RWPE2 (cell line): ENCODE results near the gene OSBPL10.

Experiments
- ATAC-seq: fragments of 200-7000 bp; cut with Tn5 transposase; 3 replicates; pipeline ENCODE4 v1.9.1; 2021; ENCODE audit warnings: low read depth
- DNase-seq: peaks from one replicate; pipeline ENCODE4 v3.0.0-alpha.2; 2020; ENCODE audit warnings: low spot score
- H3K27ac ChIP-seq: fragments of 450-650 bp; 2 replicates; pipeline ENCODE4 v1.5.1; 2017; ENCODE audit warnings: mild to moderate bottlenecking; ENCODE audit not compliant: poor library complexity, severe bottlenecking
- H3K27me3 ChIP-seq: fragments of 250-450 bp; sonication (Bioruptor Pico); 2 replicates; pipeline ENCODE4 v1.5.1; 2021; ENCODE audit warnings: mild to moderate bottlenecking, moderate library complexity; ENCODE audit not compliant: insufficient read depth, poor library complexity, severe bottlenecking
- H3K36me3 ChIP-seq: fragments of 250-450 bp; sonication (Bioruptor Pico); 2 replicates; pipeline ENCODE4 v1.5.1; 2020; ENCODE audit warnings: low read depth, mild to moderate bottlenecking, moderate library complexity
- H3K4me1 ChIP-seq: fragments of 250-450 bp; sonication (Bioruptor Pico); 2 replicates; pipeline ENCODE4 v1.5.1; 2021; ENCODE audit warnings: mild to moderate bottlenecking, moderate library complexity; ENCODE audit not compliant: insufficient read depth, poor library complexity, severe bottlenecking
- H3K4me3 ChIP-seq: fragments of 250-450 bp; sonication (Bioruptor Pico); 2 replicates; pipeline ENCODE4 v1.5.1; 2021; ENCODE audit warnings: mild to moderate bottlenecking, moderate library complexity; ENCODE audit not compliant: severe bottlenecking
- H3K9me3 ChIP-seq: fragments of 250-450 bp; sonication (Bioruptor Pico); 2 replicates; pipeline ENCODE4 v1.5.1; 2021; ENCODE audit warnings: mild to moderate bottlenecking, moderate library complexity; ENCODE audit not compliant: severe bottlenecking
- TF ChIP-seq, protein P1 (sequence below): fragments of 450-650 bp; IDR thresholded peaks from one replicate; pipeline ENCODE4 v1.5.1; 2017; ENCODE audit warnings: mild to moderate bottlenecking, moderate library complexity; ENCODE audit not compliant: poor library complexity, severe bottlenecking

The OSBPL10 gene

DNA sequence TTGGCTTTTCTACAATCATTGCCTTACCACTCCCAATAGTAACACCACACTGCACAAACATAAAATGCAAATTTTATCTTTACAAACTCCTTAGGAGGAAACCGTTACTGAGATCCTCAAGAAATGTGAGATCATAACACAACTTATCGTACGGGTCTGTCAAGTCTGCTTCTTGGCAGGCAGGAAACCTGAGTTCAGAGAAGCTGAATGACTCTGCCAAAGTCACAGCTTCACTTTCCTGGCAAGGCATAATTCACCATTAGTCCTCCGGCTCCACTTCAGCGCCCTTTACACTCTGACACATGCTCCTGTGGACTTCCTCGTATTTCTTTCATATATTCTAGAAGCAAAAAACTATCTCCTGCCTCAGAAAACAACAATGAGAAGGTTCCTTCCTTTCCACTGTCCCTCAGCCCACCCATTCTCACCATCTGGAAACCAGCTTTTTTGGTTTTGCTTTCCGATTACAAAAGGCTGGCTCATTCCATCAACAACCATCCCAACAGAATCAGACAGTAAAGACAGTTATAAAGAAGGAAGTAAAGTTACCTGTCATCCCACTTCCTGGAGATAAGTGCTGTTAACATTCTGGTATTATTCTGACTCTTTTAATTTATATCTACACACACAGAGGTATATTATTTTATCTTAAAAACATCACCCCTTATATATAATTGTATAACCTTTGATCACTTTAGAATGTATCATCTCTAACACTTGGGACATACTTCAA lies 225.0 kb downstream of the OSBPL10 start:
- peaks cover 26% of the 10 kb centered on the region for H3K36me3 ChIP-seq
- H3K9me3 ChIP-seq = no peaks in the 10 kb centered on the region
- DNase-seq (no peak), ATAC-seq (no peak)
- no peaks in the 10 kb centered on the region for H3K4me1 ChIP-seq
- TF ChIP-seq, protein P1, sequence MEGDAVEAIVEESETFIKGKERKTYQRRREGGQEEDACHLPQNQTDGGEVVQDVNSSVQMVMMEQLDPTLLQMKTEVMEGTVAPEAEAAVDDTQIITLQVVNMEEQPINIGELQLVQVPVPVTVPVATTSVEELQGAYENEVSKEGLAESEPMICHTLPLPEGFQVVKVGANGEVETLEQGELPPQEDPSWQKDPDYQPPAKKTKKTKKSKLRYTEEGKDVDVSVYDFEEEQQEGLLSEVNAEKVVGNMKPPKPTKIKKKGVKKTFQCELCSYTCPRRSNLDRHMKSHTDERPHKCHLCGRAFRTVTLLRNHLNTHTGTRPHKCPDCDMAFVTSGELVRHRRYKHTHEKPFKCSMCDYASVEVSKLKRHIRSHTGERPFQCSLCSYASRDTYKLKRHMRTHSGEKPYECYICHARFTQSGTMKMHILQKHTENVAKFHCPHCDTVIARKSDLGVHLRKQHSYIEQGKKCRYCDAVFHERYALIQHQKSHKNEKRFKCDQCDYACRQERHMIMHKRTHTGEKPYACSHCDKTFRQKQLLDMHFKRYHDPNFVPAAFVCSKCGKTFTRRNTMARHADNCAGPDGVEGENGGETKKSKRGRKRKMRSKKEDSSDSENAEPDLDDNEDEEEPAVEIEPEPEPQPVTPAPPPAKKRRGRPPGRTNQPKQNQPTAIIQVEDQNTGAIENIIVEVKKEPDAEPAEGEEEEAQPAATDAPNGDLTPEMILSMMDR = no peak
- no peaks in the 10 kb centered on the region for H3K27me3 ChIP-seq
- no peak overlapping the region for H3K4me3 ChIP-seq
- no peak overlapping the region for H3K27ac ChIP-seq

DNA sequence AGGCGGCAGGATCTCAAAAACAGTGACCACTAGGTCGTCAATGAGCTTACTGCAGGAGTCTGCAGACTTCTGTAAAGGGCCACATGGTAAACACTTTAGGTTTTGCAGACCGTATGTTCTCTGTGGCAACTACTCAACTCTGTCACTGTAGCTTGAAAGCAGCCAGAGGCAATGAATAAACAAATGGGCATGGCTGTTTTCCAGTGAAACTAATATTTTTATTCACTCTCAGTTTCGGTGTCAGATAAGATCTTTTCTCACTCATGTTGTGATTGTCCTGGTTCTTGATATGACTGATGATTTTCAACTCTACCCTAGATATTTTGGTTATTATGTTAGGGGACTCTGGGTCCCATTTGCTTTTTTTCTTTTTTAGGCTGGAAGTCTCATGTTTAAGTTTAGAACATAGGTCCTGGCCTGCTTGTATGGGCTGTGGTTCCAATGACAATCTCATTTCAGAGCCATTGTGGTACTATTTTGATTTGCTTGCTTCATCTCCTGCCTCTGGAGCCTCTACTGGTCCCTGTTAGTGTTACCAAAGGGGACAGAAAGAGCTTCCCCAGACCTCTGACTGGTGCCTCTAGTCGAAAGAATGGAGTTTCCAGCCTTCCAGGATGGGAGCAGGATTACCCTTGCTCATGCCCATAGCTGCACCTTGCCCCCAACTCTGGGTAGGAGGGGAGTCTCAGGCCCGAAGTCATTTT lies 226.3 kb downstream of the OSBPL10 start:
- H3K27me3 ChIP-seq = no peaks in the 10 kb centered on the region
- peaks cover 26% of the 10 kb centered on the region for H3K36me3 ChIP-seq
- H3K27ac ChIP-seq = no peak overlapping the region
- no peaks in the 10 kb centered on the region for H3K9me3 ChIP-seq
- DNase-seq (no peak), ATAC-seq (no peak)
- no peaks in the 10 kb centered on the region for H3K4me1 ChIP-seq
- H3K4me3 ChIP-seq = no peak overlapping the region
- TF ChIP-seq, protein P1 = no peak

DNA sequence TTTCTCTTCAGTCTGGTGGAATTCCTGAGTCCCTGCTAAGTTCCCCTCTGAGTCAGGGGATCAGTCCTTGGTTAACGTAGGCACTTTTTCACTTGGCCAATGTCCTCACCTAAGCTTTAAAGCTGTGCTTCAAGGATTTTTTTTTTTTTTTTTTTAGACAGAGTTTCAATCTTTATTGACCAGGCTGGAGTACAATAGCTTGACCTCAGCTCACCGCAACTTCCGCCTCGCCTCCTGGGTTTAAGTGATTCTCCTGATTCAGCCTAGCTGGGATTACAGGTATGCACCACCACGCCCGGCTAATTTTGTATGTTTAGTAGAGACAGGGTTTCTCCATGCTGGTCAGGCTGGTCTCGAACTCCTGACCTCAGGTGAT lies 228.0 kb downstream of the OSBPL10 start:
- ATAC-seq (no peak), DNase-seq (no peak)
- Histone ChIP-seq H3K27me3 (no peaks in the 10 kb centered on the region), H3K36me3 (peaks cover 17% of the 10 kb centered on the region), H3K4me1 (no peaks in the 10 kb centered on the region), H3K4me3 (no peak overlapping the region), H3K9me3 (no peaks in the 10 kb centered on the region), H3K27ac (no peak overlapping the region)
- TF ChIP-seq, protein P1 = no peak

DNA sequence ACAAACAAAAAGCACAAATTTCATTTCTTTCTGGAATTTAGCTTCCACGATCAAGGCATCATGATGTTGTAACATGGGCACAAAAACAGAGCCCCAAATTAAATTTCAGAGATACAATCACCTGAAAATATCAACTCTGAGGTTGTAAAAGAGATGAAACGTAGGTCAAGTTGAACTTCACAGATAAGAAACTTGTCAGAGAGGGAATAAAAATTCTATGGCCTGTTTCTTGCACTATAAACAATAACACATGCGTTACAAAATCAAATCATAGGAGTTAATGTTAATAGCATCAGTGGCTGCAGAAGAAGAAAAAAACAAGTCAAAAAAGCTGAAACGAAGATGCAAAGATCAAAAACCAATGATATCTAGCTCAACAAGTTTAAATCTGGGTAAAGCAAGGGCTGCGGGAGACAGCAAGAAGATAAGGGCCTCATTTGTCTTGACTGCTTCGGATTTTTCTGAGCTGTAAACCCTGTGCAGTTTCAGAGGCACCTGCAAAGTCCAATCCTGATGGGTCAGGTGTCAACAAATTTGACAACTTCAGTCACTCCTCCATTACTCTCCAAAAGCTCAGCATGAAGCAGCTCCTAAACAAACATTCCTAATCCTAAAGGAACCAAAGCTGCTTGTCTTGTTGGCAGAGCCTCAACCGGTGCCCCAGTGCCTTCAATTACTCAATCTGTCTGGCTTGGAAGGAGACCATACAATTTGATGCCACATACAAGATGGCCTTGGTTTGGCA lies 228.6 kb downstream of the OSBPL10 start:
- no peak for ATAC-seq
- TF ChIP-seq, protein P1 = no peak
- H3K27me3 ChIP-seq = no peaks in the 10 kb centered on the region
- no peak overlapping the region for H3K4me3 ChIP-seq
- DNase-seq = no peak
- H3K4me1 ChIP-seq = no peaks in the 10 kb centered on the region
- no peaks in the 10 kb centered on the region for H3K9me3 ChIP-seq
- no peak overlapping the region for H3K27ac ChIP-seq
- peaks cover 19% of the 10 kb centered on the region for H3K36me3 ChIP-seq
